ENCODE data around the gene PTBP3.

DNA sequence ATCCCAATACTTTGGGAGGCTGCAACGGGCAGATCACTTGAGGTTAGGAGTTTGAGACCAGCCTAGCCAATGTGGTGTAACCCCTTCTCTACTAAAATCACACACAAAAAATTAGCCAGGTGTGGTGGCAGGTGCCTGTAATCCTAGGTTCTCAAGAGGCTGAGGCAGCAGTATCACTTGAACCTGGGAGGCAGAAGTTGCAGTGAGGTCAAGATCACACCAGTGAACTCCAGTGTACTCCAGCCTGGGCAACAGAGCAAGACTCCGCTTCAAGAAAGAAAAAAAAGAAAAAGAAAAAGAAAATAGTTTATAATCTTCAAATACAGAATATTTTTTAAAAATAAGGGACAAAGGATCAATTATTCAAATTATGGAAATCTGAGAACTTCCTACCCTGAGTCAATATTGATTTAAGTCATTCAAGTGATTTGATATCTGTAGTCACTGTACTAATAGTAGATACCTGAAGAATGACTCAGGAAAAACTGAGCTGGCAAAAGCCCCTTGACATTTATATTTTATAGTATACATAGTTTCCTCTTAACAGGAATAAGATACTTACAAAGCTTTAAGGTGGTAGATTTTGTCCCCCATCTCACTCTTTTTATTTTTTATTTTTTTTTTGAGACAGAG is 61.8 kb downstream of the PTBP3 start:
- TF ChIP-seq EZH2 (IDR thresholded peaks at IDR 0.05; ENCODE audit: insufficient read depth, poor library complexity, severe bottlenecking), result no peak
- no peak for TF ChIP-seq EZH2phosphoT487 (IDR thresholded peaks at IDR 0.05; ENCODE audit: insufficient read depth, low read depth)
